ENCODE measurements around the gene COL7A1.

The COL7A1 gene

GRCh38 chr3:48591886-48592518, 3.1 kb downstream of the COL7A1 start:
- DNase-seq (ENCODE audit: low spot score) = no peak

- no peak for DNase-seq (ENCODE audit: low spot score)
Observed at GRCh38 chr3:48591436-48591835, 3.7 kb downstream of the COL7A1 start.

DNA sequence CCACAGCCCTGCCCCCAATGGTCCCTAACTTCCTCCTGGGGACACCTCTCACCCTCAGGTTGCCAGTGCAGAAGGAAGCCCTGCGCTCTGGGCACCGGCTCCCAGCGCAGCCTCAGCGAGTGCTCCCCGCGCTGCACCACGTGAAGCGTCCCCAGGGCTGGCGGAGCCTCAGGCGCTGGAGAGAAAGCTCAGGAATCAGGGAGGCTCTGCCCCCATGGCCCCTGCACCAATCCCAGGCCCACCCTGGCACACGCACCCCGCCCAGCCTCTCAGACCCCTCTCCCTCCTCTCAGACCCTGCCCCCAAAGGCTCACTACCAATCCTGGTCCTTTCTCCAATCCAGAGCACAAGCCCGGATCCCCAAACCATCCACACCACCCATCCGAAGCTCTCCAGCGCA, 6.9 kb downstream of the COL7A1 start:
- DNase-seq (ENCODE audit: low spot score) = no peak

DNA sequence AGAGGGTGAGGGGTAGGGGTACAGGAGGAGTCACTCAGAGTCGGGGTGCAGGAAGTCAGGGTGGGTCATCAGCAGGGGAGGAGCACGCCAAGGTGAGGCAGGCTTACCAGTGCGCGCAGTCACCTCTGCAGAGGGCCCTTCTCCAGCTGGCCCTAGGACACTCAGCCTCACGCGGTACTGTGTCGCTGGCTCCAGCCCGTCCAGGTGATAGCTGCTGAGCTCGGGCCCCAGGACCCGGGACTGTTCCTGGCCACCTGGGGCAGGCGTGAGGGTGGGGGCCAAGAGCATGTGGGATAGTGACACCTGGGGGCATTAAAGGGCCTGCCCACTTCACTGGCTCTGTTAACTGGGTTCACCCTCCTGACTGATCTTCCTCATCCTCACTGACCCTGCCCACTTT, 7.4 kb downstream of the COL7A1 start:
- no peak for DNase-seq (ENCODE audit: low spot score)

GRCh38 chr3:48585411-48585810, 9.7 kb downstream of the COL7A1 start:
- DNase-seq (ENCODE audit: low spot score) = no peak

DNA sequence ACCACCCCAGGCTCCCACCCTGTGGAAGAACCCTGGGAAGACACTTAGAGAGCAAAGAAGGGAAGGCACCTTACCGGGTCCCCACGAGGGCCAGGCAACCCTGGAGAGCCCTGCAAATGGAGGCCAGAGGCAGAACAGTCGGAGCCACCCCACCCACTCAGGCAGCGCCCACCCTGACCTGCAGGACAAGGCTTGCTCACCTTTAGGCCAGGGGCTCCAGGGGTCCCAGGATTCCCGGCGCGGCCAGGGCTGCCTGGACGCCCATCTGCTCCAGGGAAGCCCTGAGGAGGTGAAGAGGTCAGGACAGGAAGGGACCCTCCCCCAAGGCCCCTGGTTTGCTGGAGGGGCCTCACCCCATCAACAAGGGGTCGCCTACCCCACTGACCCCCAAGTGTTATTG, 10.3 kb downstream of the COL7A1 start:
- DNase-seq (ENCODE audit: low spot score) = no peak

DNA sequence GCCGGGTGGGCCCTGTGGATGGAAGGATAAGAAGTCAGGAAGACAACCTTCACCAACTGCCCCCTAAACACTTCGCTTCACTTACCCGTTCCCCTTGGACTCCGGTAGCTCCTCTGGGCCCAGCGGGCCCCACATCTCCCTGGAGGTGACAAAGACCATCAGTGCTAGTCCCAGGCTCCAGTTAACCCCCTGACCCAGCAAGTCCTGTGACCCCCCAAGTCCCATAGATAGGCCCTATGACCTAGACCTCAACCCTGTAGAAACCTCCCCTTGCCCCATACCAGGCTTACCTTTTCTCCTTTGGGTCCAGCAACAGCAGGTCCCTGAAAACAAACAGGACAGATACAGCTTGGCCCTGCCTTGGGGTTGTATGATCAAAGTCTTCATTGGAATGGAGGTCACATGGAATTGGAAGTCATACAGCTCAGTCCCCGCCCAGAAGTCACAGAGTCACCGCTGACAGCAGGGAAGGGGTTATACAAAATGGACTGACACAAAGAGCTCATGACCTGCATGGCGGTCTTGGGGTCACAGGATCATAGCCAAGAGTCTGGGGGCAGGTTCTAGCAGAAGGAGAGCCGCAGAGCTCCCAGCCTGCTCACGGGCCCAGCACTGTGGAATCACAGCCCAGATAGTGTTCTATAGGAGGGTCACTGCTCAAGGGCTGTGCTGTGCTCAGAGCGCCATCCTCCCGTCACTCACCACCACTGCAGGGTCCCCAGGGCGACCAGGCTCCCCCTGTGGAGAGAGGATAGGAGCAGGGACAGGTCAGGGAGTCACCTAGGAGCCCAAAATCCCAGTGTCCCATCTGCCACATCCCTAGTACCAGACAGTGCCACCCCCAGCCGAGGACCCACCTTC, 13.3 kb downstream of the COL7A1 start:
- no peak for DNase-seq (ENCODE audit: low spot score)

GRCh38 chr3:48576647-48577046, 18.5 kb downstream of the COL7A1 start:
- DNase-seq (ENCODE audit: low spot score) = no peak

- no peak for DNase-seq (ENCODE audit: low spot score)
Observed at GRCh38 chr3:48575366-48575765, 19.8 kb downstream of the COL7A1 start.

- no peak for DNase-seq (ENCODE audit: low spot score)
Observed at GRCh38 chr3:48573973-48574585, 21.1 kb downstream of the COL7A1 start.

GRCh38 chr3:48572517-48572916, 22.6 kb downstream of the COL7A1 start:
- no peak for DNase-seq (ENCODE audit: low spot score)

GRCh38 chr3:48571938-48572337, 23.2 kb downstream of the COL7A1 start:
- no peak for DNase-seq (ENCODE audit: low spot score)

DNA sequence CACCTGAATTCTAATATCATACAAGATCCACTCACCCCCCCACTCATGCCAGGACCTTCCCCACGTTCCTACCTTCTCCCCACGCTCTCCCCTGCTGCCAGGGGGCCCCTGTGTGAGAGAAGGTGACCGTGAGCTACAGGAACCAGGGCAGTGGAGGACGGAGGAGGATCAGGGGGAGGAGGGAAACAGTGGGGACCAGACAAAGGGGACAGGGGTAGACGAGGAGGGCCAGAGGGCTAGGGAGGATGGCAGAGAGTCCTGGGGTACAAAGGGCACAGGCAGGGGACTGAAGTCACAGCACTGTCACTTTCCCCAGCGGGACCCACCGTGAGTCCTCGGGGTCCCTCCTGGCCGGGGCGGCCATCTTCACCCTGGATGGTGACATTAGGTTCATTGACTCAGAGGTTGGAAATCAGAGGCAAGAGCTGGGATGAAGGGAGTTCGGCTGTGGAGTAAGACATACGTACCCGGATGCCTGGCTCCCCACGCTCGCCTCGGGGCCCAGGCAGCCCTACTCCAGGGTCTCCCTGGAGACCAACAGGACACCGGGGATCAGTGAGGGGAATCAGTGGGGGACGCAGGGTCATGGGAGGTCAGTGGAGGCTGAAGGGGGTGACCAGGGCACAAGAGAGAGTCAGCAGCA, 25.2 kb downstream of the COL7A1 start:
- no peak for DNase-seq (ENCODE audit: low spot score)

DNA sequence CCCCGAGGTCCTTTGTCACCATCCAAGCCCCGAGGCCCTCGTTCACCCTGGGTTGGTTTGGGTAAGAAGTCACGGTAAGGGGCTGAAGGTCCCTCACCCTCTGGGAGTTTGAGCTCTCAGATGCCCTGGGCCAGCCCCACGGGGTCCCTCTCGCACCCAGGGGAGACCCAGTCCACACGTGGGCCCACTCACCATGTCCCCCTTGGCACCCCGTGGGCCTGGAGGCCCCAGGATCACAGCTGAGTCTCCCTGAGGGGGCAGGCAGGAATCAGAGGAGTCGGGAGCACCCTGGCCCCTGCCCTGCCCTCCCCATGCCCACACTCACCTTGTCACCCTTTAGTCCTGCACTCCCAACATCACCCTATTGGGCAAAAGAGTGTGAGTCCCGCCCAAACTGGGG, 25.7 kb downstream of the COL7A1 start:
- no peak for DNase-seq (ENCODE audit: low spot score)

DNA sequence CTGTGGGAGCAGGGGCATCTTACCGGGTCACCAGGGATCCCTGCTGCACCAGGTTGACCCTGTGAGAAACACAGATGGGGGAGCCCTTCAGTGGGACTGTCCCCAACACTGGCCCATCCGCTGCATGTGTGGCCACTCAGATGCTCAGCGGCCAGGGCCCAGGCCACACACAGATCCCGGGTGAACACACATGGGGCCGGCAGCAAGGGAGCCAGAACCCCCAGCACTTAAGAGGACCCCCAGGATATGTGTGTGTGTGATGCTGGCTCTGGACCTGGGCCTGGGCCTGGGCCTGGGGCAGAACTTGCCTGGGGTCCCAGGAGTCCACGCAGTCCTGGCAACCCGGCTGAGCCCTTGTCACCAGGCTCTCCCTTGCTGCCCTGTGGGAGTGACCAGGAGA, 26.7 kb downstream of the COL7A1 start:
- no peak for DNase-seq (ENCODE audit: low spot score)

GRCh38 chr3:48567500-48567899, 27.6 kb downstream of the COL7A1 start:
- no peak for DNase-seq (ENCODE audit: low spot score)

DNA sequence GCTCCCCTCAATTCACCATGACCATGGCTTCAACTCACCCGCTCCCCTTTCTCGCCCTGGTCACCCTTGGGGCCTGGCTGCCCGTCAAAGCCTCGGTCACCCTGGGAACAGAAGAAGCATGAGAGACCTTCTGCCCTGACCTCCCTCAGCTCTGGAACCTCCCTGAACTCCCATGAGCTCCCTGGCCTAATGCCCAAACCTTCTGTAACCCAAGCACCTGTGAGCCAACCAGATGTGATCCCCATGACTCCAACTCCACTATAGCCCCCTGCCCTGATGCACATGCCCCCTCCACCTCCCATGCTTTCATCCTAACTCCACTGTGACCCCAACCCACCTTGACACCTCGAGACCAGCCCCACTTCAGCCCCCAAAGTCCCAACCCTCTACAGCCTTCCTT, 28.0 kb downstream of the COL7A1 start:
- no peak for DNase-seq (ENCODE audit: low spot score)

GRCh38 chr3:48566401-48566760, 28.7 kb downstream of the COL7A1 start:
- no peak for DNase-seq (ENCODE audit: low spot score)

DNA sequence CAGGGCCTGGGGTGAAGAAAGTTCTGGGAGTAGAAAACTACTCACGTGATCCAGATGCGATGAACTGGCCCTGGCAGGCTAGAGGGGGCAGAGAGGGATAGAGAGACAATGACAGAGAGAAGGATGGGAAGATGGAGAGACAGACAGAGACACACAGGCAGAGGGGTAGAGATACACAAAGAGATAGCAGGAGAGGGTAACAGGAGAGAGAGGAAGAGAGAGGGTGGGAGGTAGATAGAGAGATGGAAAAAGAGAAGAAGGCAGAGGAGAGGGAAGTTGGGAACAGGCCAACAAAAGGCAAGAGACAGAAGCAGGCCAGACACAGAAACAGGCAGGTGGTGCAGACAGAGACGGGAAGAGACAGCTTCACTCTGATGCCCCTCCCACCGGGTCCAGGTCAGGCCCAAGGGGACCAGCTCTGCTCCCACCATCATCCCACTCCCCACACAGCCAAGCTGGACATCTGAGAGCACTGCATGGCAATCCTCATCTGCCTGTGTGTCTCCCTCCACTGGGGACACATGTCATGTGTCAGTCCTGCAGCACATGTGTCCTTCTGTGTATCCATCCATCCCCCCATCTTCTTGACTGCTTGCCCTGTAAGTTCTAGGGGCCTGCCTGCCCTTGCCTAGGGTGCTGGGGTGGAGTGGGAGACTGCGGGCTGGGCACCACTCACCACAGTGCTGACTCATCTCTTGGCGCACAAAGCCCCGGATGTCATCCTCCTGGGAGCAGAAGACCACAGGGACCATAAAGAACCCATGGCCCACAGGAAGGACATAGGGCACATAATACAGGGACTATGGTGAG, 29.3 kb downstream of the COL7A1 start:
- no peak for DNase-seq (ENCODE audit: low spot score)

DNA sequence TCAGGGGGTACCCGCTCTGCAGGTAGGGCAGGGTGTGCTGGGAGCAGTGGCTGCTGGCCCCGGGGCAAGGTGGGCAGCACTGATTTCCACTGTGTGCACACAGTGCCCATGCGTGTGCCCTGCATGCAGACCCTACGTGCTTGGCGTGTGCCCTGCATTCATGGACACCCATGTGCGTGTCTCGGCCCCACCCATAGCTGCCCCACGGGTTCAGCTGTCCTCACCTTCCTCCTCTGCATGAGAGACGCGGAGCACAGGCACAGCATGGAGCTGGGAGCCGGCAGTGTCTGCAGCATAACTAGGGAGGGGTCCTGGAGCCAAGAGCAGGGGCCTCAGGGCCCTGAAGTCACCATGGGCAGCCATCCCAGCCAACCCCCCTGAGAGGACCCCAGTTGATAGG, 29.9 kb downstream of the COL7A1 start:
- DNase-seq (ENCODE audit: low spot score) = no peak

DNA sequence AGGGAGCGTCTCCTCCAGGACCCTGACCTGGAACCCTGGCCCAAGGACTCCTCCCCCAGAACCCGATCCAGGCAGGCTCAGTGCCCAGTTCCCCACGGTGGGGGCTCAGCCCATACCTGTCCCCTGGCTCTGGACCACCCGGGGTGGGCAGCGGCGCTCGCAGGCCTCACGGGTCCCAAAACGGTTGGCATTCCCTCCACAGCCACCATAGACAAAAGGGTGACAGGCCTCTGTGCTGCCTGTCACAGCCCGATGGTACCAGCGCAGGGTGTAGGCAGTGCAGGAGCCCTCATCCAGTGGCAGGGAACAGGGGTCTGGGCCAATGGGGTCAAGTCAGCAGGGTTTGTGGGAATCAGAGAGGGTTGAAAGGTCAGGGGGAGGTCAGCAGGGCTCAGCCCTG, 30.5 kb downstream of the COL7A1 start:
- no peak for DNase-seq (ENCODE audit: low spot score)

DNA sequence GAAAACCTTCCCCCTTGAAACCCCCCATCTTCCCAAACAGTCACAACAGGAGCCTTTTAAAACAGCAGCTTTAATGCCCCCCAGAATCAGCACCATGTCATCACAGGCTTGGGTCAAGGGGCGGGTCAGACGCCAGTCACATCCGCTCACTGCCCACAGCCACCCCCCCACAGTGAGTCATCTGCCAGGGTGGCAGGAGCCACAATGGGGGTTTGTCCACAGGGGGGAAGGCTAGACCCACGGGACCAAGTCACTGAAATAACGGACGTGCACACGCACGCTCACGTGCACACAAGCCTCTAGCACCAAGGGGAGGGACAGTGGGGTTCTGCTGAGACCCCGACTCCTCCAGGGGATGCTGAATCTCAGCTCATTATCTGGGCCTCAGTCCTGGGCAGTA, 31.1 kb downstream of the COL7A1 start:
- no peak for DNase-seq (ENCODE audit: low spot score)

All from HuH-7 (cell line).